Measurements from ENCODE around the gene PLAAT5.
"Not testable (repeated sequence)": the region's sequence is repeated elsewhere in the genome, so short reads cannot be mapped to it uniquely, and the experiment has no call there.

PLAAT5 gene

GRCh38 chr11:63490551-63491239, at the start of gene PLAAT5:
PLAAT5 (minus strand) TSS chr11:63491167; CDS start chr11:63491034, 133 bp downstream.
- no peak for DNase-seq

- DNase-seq = no peak
Observed at GRCh38 chr11:63537293-63538101, 46.5 kb upstream of the PLAAT5 start.

GRCh38 chr11:63536669-63537292, 45.8 kb upstream of the PLAAT5 start, which contains the start of gene PLAAT4:
PLAAT4 (plus strand) TSS chr11:63536808; CDS start chr11:63536869, 61 bp downstream.
- peak; percentile 18 for DNase-seq

GRCh38 chr11:63535734-63536133, 44.8 kb upstream of the PLAAT5 start:
- DNase-seq = peak; percentile 15

- DNase-seq = no peak
Observed at GRCh38 chr11:63534895-63535461, 44.0 kb upstream of the PLAAT5 start.

GRCh38 chr11:63534076-63534475, 43.1 kb upstream of the PLAAT5 start:
- no peak for DNase-seq

- DNase-seq = no peak
Observed at GRCh38 chr11:63532799-63533475, 42.0 kb upstream of the PLAAT5 start.

- DNase-seq = no peak
Observed at GRCh38 chr11:63532117-63532516, 41.1 kb upstream of the PLAAT5 start.

GRCh38 chr11:63531074-63531792, 40.3 kb upstream of the PLAAT5 start:
- DNase-seq = peak; percentile 53

GRCh38 chr11:63530021-63530420, 39.1 kb upstream of the PLAAT5 start:
- DNase-seq = no peak

GRCh38 chr11:63529373-63529772, 38.4 kb upstream of the PLAAT5 start:
- DNase-seq = not testable (repeated sequence)

- DNase-seq = not testable (repeated sequence)
Observed at GRCh38 chr11:63528729-63529278, 37.8 kb upstream of the PLAAT5 start.

- DNase-seq = not testable (repeated sequence)
Observed at GRCh38 chr11:63528156-63528555, 37.2 kb upstream of the PLAAT5 start.

GRCh38 chr11:63527667-63528066, 36.7 kb upstream of the PLAAT5 start:
- no peak for DNase-seq

GRCh38 chr11:63523151-63523550, 32.2 kb upstream of the PLAAT5 start:
- DNase-seq = no peak

- no peak for DNase-seq
Observed at GRCh38 chr11:63521896-63522295, 30.9 kb upstream of the PLAAT5 start.

GRCh38 chr11:63520606-63521170, 29.7 kb upstream of the PLAAT5 start:
- DNase-seq = no peak

GRCh38 chr11:63518548-63518947, 27.6 kb upstream of the PLAAT5 start:
- DNase-seq = no peak

- DNase-seq = no peak
Observed at GRCh38 chr11:63517156-63517555, 26.2 kb upstream of the PLAAT5 start.

- no peak for DNase-seq
Observed at GRCh38 chr11:63516109-63516508, 25.1 kb upstream of the PLAAT5 start.

- DNase-seq = no peak
Observed at GRCh38 chr11:63512816-63513215, 21.8 kb upstream of the PLAAT5 start.

All from activated effector memory CD4-positive, alpha-beta T cell treated with Interleukin-2 at 50 U/mL for 16 hours (primary cell).